K562 (cell line): ENCODE results near the gene KLHL22. TPM values are rescaled to one million over a fixed set of nuclear protein-coding genes. Genes with fewer than 3 reads are reported as not detected.

Experiments
- ELK3 ChIP-seq: fragments of 450-650 bp; formaldehyde crosslinking; IDR thresholded peaks from 2 replicates; pipeline ENCODE4 v1.4.0; 2020; ENCODE audit warnings: mild to moderate bottlenecking
- HBP1 ChIP-seq: fragments of 450-650 bp; formaldehyde crosslinking; IDR thresholded peaks from 2 replicates; pipeline ENCODE4 v1.4.0; 2022; ENCODE audit warnings: missing genetic modification characterization
- HNRNPUL1 ChIP-seq: fragments of 200-400 bp; formaldehyde crosslinking; IDR thresholded peaks from 2 replicates; pipeline ENCODE4 v1.6.1; 2017; ENCODE audit warnings: low read length
- IRF2 ChIP-seq: sonication (generic); formaldehyde crosslinking; IDR thresholded peaks from 2 replicates; pipeline ENCODE4 v1.8.1; 2022; ENCODE audit warnings: mild to moderate bottlenecking, missing genetic modification reagents
- KAT7 ChIP-seq: sonication (generic); formaldehyde crosslinking; IDR thresholded peaks from 2 replicates; pipeline ENCODE4 v1.8.0; 2022; ENCODE audit warnings: missing genetic modification reagents, mild to moderate bottlenecking, borderline replicate concordance
- KDM5B ChIP-seq: fragments of 200-600 bp; sonication (generic); IDR thresholded peaks from 2 replicates; pipeline ENCODE4 v1.6.1; 2012; ENCODE audit warnings: low read depth, mild to moderate bottlenecking, moderate library complexity, low read length, control low read depth, inconsistent platforms; ENCODE audit not compliant: insufficient replicate concordance
- PCBP1 ChIP-seq: fragments of 200-400 bp; formaldehyde crosslinking; IDR thresholded peaks from 2 replicates; pipeline ENCODE4 v1.6.1; 2018; ENCODE audit warnings: mild to moderate bottlenecking, low read depth, low read length; ENCODE audit not compliant: poor library complexity, severe bottlenecking
- PKNOX1 ChIP-seq: fragments of 450-650 bp; IDR thresholded peaks from 2 replicates; pipeline ENCODE4 v1.6.1; 2016
- RFX7 ChIP-seq: fragments of 250-450 bp; sonication (Bioruptor Pico); IDR thresholded peaks from 2 replicates; pipeline ENCODE4 v1.5.1; 2021; ENCODE audit warnings: mild to moderate bottlenecking
- SMARCB1 ChIP-seq: IDR thresholded peaks from 2 replicates; pipeline ENCODE4 v1.6.1; 2011; ENCODE audit warnings: improper control_type of control experiment, low read depth; ENCODE audit not compliant: insufficient read length
- SMARCE1 ChIP-seq: fragments of 450-650 bp; IDR thresholded peaks from 2 replicates; pipeline ENCODE4 v1.7.1; 2016; ENCODE audit warnings: mild to moderate bottlenecking
- SRF ChIP-seq, 2 experiments: fragments of 250-450, 450-650 bp in 1 of 2; sonication (Bioruptor Pico) in 1 of 2; sonication (generic) in 1 of 2; formaldehyde crosslinking; IDR thresholded peaks; 2 replicates each; pipeline versions ENCODE4 v1.5.0 to v1.5.1; 2020 to 2022; ENCODE audit warnings: mild to moderate bottlenecking in 1 of 2, missing genetic modification reagents in 1 of 2
- STAG1 ChIP-seq: sonication (generic); formaldehyde crosslinking; IDR thresholded peaks from 2 replicates; pipeline ENCODE4 v1.5.0; 2020; ENCODE audit warnings: missing genetic modification reagents, borderline replicate concordance
- TBP ChIP-seq: optimal IDR thresholded peaks from 2 replicates; pipeline ENCODE3; 2011; ENCODE audit warnings: low read depth, low read length, improper control_type of control experiment
- ZNF766 ChIP-seq: fragments of 200-800 bp; sonication (Bioruptor generic); conservative IDR thresholded peaks from 2 replicates; pipeline ENCODE4 v1.6.1; 2016; ENCODE audit warnings: missing genetic modification characterization, missing compliant biosample characterization
- polyA plus RNA-seq, 8 experiments: library from polyadenylated mRNA; depleted of rRNA in 4 of 8; stranded (reverse) in 5 of 8; unstranded in 3 of 8; fragments of >200 nt; fragmentation: Nextera tagmentation in 2 of 8; fragmentation: Illumina TruSeq in 1 of 8; extraction: Ambion mirVana in 2 of 8; extraction: Trizol in 1 of 8; gene quantifications; 2 replicates each; pipeline versions ENCODE4 v1.2.1 to v1.2.3, GENCODE V29; 2011 to 2014; ENCODE audit warnings: inconsistent platforms in 1 of 8, missing spikeins in 1 of 8
- total RNA-seq, 7 experiments: library from RNA; depleted of rRNA in 6 of 7; stranded (reverse); fragments of >200 nt in 6 of 7; fragmentation: Illumina TruSeq in 2 of 7; extraction: Trizol in 2 of 7; gene quantifications; 2 replicates each; pipeline versions ENCODE4 v1.2.1 to v1.2.3, GENCODE V29; 2011 to 2021; ENCODE audit warnings: low replicate concordance in 1 of 7

KLHL22 gene
- total and polyA plus RNA-seq, 9 of the 15 experiments (the other 6 are each of a cell fraction or from before 2014, with no cell fraction given), result 1.3 to 25.6 (median 15.2) TPM

GRCh38 chr22:20433686-20434241 lies 61.8 kb downstream of the KLHL22 start (continued):
- TF ChIP-seq HBP1 (CRISPR knock-in tag) (no peak), PKNOX1 (no peak), SMARCB1 (no peak), SMARCE1 (no peak), ELK3 (CRISPR knock-in tag) (no peak), SRF (CRISPR knock-in tag; IDR thresholded peaks at IDR 0.05) (0 out of 4 replicates have a peak, but pooled peaks of 1 of the 2 experiments have one; percentile 5), RFX7 (no peak), TBP (no peak), KDM5B (peak; percentile 30), STAG1 (CRISPR knock-in tag) (no peak), IRF2 (CRISPR knock-in tag) (0 out of 2 replicates have a peak, but pooled peaks have one; percentile 70), KAT7 (no peak), HNRNPUL1 (0 out of 2 replicates have a peak, but pooled peaks have one; percentile 20), PCBP1 (no peak), ZNF766 (CRISPR knock-in tag) (no peak)
